GM12891 (cell line): Measurements from ENCODE around the gene PLEKHA8.
A peak's percentile ranks its signal among the peaks of the same experiment; 100 is the strongest.

Source experiments
- DNase-seq: peaks from one replicate; pipeline ENCODE4 v3.0.0; 2011; ENCODE audit warnings: low spot score; ENCODE audit not compliant: insufficient read length
- FAIRE-seq: peaks from 2 replicates; lab custom pipeline; 2011; peaks lifted over from hg19 to GRCh38; lab: Jason Lieb, UNC
- PAX5 ChIP-seq: IDR thresholded peaks from 2 replicates; pipeline ENCODE4 v1.6.1; 2011; ENCODE audit warnings: low read length, moderate library complexity, mild to moderate bottlenecking; ENCODE audit not compliant: insufficient read depth, severe bottlenecking
- POLR2A ChIP-seq: IDR thresholded peaks from 2 replicates; pipeline ENCODE4 v1.6.1; 2011; ENCODE audit warnings: low read depth, low read length, control low read depth
- POLR2AphosphoS5 ChIP-seq: IDR thresholded peaks from 2 replicates; pipeline ENCODE4 v1.6.1; 2011; ENCODE audit warnings: low read depth, low read length, control low read depth
- POU2F2 ChIP-seq: IDR thresholded peaks from 2 replicates; pipeline ENCODE4 v1.6.1; 2011; ENCODE audit warnings: low read depth, mild to moderate bottlenecking, control low read depth, low read length, moderate library complexity
- SPI1 ChIP-seq: IDR thresholded peaks from 2 replicates; pipeline ENCODE4 v1.6.1; 2011; ENCODE audit warnings: low read depth, low read length, control low read depth
- TAF1 ChIP-seq: IDR thresholded peaks from 2 replicates; pipeline ENCODE4 v1.6.1; 2011; ENCODE audit warnings: low read depth, low read length, control low read depth

PLEKHA8 gene

DNA sequence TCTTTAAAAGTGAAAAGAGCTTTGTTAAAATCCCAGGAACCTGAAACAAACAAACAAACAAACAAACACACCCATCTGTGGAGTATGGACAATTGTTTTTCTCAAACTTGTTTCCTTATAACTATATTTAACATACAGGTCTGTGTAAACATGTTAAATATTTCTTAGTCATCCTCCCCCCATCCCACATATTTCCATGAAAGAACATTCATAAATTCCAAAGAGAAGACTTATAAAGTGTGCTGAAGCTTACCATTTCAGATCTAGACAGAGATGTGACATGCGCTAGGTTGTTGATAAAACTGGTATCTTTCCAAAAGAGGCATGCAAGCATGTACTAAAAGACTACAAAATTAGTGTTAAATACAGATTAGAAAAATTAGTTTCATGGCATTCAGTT lies 8.3 kb upstream of the PLEKHA8 start:
- TF ChIP-seq POU2F2 (no peak), POLR2AphosphoS5 (no peak), PAX5 (no peak), SPI1 (no peak), POLR2A (no peak), TAF1 (no peak)
- DNase-seq (no peak), FAIRE-seq (no peak)

DNA sequence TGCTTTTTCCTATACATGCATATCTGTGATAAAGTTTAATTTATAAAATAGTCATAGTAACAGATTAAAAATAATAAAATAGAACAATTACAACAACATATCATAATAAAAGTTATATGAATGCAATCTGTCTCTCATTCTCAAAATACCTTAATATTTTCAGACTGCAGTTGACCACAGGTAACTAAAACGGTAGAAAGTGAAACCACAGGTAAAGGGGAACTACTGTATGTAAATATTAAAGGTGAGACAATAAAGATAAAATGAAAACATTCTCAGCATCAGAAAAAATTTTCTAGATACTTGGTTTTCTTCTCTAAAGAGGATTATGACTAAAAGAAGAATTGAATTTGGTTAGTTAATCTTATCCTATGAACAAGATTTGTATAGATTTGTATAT lies 7.7 kb upstream of the PLEKHA8 start:
- no peak for TF ChIP-seq TAF1
- no peak for TF ChIP-seq POU2F2
- TF ChIP-seq POLR2A: no peak
- TF ChIP-seq SPI1: no peak
- no peak for TF ChIP-seq POLR2AphosphoS5
- TF ChIP-seq PAX5: no peak
- DNase-seq (no peak), FAIRE-seq (no peak)

DNA sequence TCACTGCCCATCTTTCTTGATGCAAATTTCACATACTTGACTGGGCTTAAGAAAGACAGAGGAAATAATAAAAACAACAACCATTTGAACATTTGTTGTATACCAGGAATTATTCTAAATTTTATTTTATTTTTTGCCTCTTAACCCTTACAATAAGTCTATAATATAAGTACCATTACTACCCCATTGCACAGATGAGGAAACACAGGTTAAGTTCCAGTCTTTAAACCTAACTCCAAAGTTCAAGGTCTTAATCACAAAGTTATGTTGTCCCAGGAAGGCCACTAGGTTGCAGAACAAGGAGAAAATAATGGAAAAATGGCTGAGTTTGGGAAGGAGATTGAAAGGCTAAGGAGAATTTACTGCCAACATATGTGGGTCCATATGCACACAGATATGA lies 5.2 kb upstream of the PLEKHA8 start:
- DNase-seq (no peak), FAIRE-seq (no peak)
- TF ChIP-seq TAF1 (no peak), POLR2AphosphoS5 (no peak), POLR2A (no peak), SPI1 (no peak), PAX5 (no peak), POU2F2 (no peak)

DNA sequence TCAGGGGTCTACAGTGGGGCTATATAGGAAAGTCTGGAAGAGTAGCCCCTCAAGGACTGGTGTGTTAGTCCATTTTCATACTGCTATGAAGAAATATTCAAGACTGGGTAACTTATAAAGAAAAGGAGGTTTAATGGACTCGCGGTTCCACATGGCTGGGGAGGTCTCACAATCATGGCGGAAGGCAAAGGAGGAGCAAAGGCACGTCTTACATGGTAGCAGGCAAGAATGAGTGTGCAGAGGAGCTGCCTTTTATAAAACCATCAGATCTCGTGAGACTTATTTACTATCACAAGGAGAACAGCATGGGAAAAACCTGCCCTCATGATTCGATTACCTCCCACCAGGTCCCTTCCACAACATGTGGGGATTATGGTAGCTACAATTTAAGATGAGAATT lies 4.7 kb upstream of the PLEKHA8 start:
- DNase-seq (no peak), FAIRE-seq (peak; percentile 41)
- TF ChIP-seq TAF1 (no peak), POU2F2 (no peak), SPI1 (no peak), POLR2A (no peak), PAX5 (no peak), POLR2AphosphoS5 (no peak)

DNA sequence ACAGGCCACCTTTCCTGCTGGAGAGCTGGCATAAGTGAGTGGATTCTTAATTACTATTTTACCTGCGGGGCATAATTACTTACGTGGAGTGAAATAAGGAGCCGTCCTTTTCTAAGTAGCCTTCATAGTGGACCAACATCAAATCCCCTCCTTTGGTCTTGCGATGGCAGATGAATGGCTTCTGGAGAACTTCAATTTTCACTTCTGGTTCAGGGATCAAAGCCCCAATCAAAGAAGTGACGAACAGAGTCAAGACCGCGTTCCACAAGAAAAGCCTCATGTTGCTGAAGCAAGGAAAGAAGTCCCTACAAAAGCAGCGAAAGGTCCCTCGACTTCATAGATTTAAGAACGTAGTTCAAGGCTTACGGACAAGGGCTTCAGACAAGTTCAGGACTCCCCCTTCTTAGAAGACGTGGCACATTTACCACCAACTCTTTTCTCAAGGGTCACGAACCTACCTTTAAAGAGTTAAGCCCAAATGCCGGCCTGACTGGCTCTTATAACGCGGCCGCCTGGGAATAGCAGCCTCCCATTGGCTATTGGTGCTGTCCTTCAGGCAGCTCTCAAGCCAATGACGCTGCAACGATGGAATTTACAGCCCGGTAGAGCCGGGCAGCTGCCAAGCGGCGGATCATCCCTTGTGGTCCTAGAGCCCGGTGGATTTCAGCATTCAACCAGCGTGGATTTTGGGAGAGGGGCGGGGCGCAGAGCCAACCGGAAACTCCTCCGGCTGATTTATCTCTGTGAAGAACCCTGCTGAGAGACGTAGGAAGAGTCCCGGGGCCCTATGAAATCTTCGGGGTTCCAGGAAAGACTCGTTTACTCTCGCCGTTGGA lies 1.8 kb upstream of the PLEKHA8 start, which contains the start of gene FKBP14:
Gene FKBP14 (minus strand): TSS at position 474 of the 836 bp plus-strand sequence. CDS start 194 bp downstream, at position 280.
- FAIRE-seq (peak; percentile 94), DNase-seq (peak; percentile 53)
- TF ChIP-seq POLR2AphosphoS5 (peak; percentile 76), POU2F2 (peak; percentile 69), TAF1 (peak; percentile 45; the same call in 1 of the 2 replicates), PAX5 (no peak), SPI1 (no peak), POLR2A (peak; percentile 90)

DNA sequence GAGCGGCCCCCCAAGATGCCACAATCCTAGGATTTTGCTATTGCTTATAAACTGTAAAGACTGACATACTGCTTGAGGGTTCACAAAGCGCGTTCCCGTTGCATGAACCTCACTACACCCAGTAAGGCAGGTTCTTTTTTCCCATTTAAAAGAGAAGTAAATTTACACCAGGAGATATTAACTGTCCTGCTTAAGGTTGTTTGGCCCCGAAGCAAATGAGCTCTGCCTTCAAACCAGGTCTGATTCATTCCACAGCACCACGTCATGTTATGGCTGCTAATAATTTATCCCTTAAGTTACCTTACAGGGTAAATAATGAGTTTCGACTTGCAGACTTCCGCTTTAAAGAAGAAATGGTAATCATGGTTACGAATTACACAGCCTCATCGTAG lies 1.2 kb upstream of the PLEKHA8 start:
- FAIRE-seq (peak; percentile 48), DNase-seq (no peak)
- TF ChIP-seq PAX5 (no peak), SPI1 (peak; percentile 77), TAF1 (0 out of 2 replicates have a peak, but pooled peaks have one; percentile 20), POLR2AphosphoS5 (no peak), POLR2A (no peak; the same call in 1 of the 2 replicates), POU2F2 (no peak)

DNA sequence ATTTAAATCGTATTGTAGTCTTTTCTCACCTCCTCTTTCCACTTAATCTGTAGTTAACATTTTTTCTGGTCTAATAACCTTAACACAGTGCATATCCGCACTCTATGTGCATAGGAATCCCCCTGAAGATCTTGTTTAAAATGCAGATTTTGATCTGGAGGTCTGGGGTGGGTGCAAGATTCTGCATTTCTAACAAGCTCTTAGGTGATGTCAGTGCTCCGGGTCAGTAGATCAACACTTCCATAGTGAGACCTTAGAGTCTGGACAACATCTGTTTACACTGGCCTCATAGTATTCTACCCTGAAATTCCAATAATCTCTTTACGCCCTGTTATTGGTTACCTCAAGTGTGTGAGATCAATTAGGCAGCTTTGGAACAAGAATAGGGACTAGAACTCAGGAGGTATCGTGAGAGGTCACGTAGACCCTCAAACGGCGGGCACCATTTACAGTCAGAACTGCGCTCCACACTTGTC lies 434 bp upstream of the PLEKHA8 start:
- DNase-seq (no peak), FAIRE-seq (no peak)
- TF ChIP-seq POLR2AphosphoS5 (no peak), PAX5 (no peak), TAF1 (no peak), POLR2A (peak; percentile 60), POU2F2 (no peak), SPI1 (no peak)

DNA sequence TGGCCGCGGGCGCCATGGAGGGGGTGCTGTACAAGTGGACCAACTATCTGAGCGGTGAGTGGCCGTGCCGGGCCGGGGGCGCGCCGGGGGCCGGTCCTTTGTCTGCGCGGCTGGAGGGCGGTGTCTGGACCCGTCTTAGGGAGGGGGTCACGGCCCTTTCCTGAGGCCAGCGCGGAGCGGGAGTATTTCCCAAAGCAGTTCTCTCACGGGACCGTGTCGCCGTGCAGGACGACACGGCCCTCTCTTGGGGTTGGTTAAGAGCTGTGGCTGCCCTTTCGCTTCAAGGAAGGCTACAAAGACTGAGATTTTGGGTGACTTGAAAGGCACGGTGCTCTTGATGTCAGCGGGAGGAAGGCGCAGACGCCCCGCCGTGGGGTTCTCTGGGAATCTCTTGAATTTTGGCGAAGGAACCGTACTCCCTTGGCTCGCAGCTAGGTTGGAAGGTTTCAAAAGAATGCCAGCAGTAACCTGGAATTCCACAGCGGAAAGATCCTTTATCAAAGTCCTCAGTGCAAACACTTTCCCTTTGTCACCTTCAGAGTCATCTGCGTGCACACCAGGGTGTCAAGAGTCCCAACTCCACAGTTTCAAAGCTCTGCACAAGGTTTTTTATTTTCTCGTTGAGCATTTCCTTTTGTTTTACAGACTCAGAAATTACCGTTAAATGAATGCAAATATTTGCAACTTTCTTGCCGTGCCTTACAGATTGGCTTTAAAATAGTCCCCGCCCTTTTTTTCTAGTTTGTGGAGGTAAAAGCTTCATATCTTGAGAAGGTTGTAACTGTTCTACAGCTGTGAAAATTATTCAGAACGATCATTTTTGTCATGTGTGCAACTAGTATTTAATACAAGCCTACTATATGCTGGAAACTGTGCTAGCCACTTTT lies 780 bp downstream of the PLEKHA8 start:
- FAIRE-seq (peak; percentile 48), DNase-seq (no peak)
- TF ChIP-seq POLR2A (no peak), PAX5 (no peak), TAF1 (no peak), SPI1 (no peak), POU2F2 (no peak), POLR2AphosphoS5 (no peak)

DNA sequence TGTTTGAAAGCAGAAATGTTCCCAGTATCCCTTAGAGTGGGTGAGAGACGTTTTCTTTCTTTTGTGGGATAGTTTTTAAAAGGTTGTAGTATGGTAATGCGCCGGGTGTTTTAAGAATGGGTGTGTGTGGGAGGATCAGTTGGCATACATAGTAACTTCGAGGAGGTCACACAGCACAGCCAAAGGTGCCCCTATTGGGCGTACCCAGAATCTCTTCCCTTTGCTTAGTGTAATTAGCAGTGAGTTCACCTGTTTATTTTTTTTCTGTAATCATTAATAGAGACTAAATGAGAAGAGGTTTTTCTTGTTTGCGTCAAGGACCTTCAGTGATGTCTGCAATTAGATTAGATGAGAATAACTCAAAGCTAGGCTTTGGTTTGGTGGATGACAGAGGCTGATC lies 1.5 kb downstream of the PLEKHA8 start:
- TF ChIP-seq POLR2AphosphoS5: no peak
- no peak for TF ChIP-seq POU2F2
- DNase-seq: no peak
- no peak for FAIRE-seq
